OCI-LY3 (cell line): ENCODE data around the gene ASXL3.

Experiments
- H2AFZ ChIP-seq: fragments of 200-600, 300-600 bp; shearing (Covaris generic); 2 replicates; pipeline ENCODE4 v1.6.0; 2014; ENCODE audit warnings: antibody characterized with exemption, low read depth, low read length
- H3K27ac ChIP-seq: fragments of 200-600, 300-600 bp; sonication (generic); 2 replicates; pipeline ENCODE4 v1.5.1; 2014; ENCODE audit warnings: mild to moderate bottlenecking, low read length, moderate library complexity, mixed read lengths
- H3K27me3 ChIP-seq: fragments of 200-600, 300-600 bp; sonication (generic); 2 replicates; pipeline ENCODE4 v1.6.1; 2014; ENCODE audit warnings: low read depth, low read length, mixed read lengths
- H3K36me3 ChIP-seq: fragments of 200-600, 300-600 bp; sonication (generic); replicated peaks from 2 replicates; pipeline ENCODE3; 2014; ENCODE audit warnings: low read depth, low read length, mixed read lengths
- H3K4me1 ChIP-seq: fragments of 300-600, 200-600 bp; sonication (generic); 2 replicates; pipeline ENCODE4 v1.6.1; 2014; ENCODE audit warnings: low read length, mixed read lengths
- H3K4me2 ChIP-seq: fragments of 200-600, 300-600 bp; sonication (generic); 2 replicates; pipeline ENCODE4 v1.6.1; 2014; ENCODE audit warnings: low read length, mixed read lengths
- H3K4me3 ChIP-seq: fragments of 300-600, 200-600 bp; sonication (generic); 2 replicates; pipeline ENCODE4 v1.5.1; 2014; ENCODE audit warnings: antibody characterized with exemption, mild to moderate bottlenecking, low read length, moderate library complexity
- H3K79me2 ChIP-seq: fragments of 300-600, 200-600 bp; shearing (Covaris generic); 2 replicates; pipeline ENCODE4 v1.6.1; 2014; ENCODE audit warnings: mild to moderate bottlenecking, low read length, mixed read lengths
- H3K9ac ChIP-seq: fragments of 300-600, 200-600 bp; shearing (Covaris generic); 2 replicates; pipeline ENCODE4 v1.6.0; 2014; ENCODE audit warnings: mild to moderate bottlenecking, low read length, moderate library complexity
- H3K9me3 ChIP-seq: fragments of 200-600, 300-600 bp; shearing (Covaris generic); 2 replicates; pipeline ENCODE4 v1.6.1; 2014; ENCODE audit warnings: low read length, mixed read lengths; ENCODE audit not compliant: insufficient read depth
- H4K20me1 ChIP-seq: fragments of 200-600, 300-600 bp; sonication (generic); 2 replicates; pipeline ENCODE4 v1.6.1; 2016; ENCODE audit warnings: low read length, mixed read lengths; ENCODE audit not compliant: insufficient read depth
- EZH2phosphoT487 ChIP-seq: fragments of 200-600 bp; shearing (Covaris generic); IDR thresholded peaks from 2 replicates; pipeline ENCODE4 v1.6.1; 2018; ENCODE audit warnings: antibody characterized with exemption, mixed run types, low read depth
- TF ChIP-seq, protein P1 (sequence below): fragments of 200-600, 300-600 bp; sonication (generic); IDR thresholded peaks from 2 replicates; pipeline ENCODE4 v1.5.1; 2014; ENCODE audit warnings: antibody characterized with exemption, low read length, low read depth

The ASXL3 gene

GRCh38 chr18:33755391-33755790, 177.4 kb downstream of the ASXL3 start:
- peaks cover 5% of the 10 kb centered on the region for H3K4me1 ChIP-seq
- TF ChIP-seq, protein P1, sequence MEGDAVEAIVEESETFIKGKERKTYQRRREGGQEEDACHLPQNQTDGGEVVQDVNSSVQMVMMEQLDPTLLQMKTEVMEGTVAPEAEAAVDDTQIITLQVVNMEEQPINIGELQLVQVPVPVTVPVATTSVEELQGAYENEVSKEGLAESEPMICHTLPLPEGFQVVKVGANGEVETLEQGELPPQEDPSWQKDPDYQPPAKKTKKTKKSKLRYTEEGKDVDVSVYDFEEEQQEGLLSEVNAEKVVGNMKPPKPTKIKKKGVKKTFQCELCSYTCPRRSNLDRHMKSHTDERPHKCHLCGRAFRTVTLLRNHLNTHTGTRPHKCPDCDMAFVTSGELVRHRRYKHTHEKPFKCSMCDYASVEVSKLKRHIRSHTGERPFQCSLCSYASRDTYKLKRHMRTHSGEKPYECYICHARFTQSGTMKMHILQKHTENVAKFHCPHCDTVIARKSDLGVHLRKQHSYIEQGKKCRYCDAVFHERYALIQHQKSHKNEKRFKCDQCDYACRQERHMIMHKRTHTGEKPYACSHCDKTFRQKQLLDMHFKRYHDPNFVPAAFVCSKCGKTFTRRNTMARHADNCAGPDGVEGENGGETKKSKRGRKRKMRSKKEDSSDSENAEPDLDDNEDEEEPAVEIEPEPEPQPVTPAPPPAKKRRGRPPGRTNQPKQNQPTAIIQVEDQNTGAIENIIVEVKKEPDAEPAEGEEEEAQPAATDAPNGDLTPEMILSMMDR, result no peak
- TF ChIP-seq EZH2phosphoT487, result no peak
- no peak overlapping the region for H2AFZ ChIP-seq
- no peaks in the 10 kb centered on the region for H3K27me3 ChIP-seq
- H3K9me3 ChIP-seq, result no peaks in the 10 kb centered on the region
- H3K4me3 ChIP-seq, result no peak overlapping the region
- H3K79me2 ChIP-seq, result no peaks in the 10 kb centered on the region
- H4K20me1 ChIP-seq, result no peaks in the 10 kb centered on the region
- no peak overlapping the region for H3K4me2 ChIP-seq
- no peaks in the 10 kb centered on the region for H3K36me3 ChIP-seq
- no peak overlapping the region for H3K27ac ChIP-seq
- H3K9ac ChIP-seq, result no peak overlapping the region

- Histone ChIP-seq H3K27ac (no peak overlapping the region), H4K20me1 (no peaks in the 10 kb centered on the region), H3K4me3 (no peak overlapping the region), H3K79me2 (no peaks in the 10 kb centered on the region), H3K9me3 (no peaks in the 10 kb centered on the region), H3K4me2 (no peak overlapping the region), H2AFZ (no peak overlapping the region), H3K4me1 (peaks cover 4% of the 10 kb centered on the region), H3K36me3 (no peaks in the 10 kb centered on the region), H3K27me3 (no peaks in the 10 kb centered on the region), H3K9ac (no peak overlapping the region)
- TF ChIP-seq, protein P1, result no peak
- TF ChIP-seq EZH2phosphoT487, result no peak
Observed at GRCh38 chr18:33755931-33756560, 178.0 kb downstream of the ASXL3 start.

DNA sequence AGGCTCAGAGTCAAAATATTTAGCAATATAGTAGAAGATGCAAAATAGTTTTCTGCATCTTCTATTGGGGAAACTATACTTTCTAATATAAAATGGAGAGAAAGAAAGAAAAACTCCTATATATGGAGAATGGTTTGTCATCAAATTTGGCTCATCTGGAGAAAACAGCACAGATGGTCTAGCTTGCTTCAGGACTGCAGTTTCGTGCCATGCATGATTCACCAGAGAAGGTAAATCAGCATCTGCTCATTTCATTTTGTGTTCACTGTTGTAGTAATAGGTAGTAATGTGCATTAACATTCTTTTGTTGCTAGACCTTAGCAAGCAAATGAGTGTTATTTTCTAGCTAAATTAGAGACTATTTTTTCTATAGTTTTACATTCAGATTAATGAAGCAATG, 179.0 kb downstream of the ASXL3 start:
- H3K4me3 ChIP-seq, result no peak overlapping the region
- no peaks in the 10 kb centered on the region for H3K27me3 ChIP-seq
- no peak overlapping the region for H3K27ac ChIP-seq
- no peaks in the 10 kb centered on the region for H4K20me1 ChIP-seq
- no peaks in the 10 kb centered on the region for H3K4me1 ChIP-seq
- H3K9me3 ChIP-seq, result no peaks in the 10 kb centered on the region
- no peaks in the 10 kb centered on the region for H3K79me2 ChIP-seq
- TF ChIP-seq, protein P1, result no peak
- TF ChIP-seq EZH2phosphoT487, result no peak
- no peak overlapping the region for H3K4me2 ChIP-seq
- H2AFZ ChIP-seq, result no peak overlapping the region
- no peak overlapping the region for H3K9ac ChIP-seq
- no peaks in the 10 kb centered on the region for H3K36me3 ChIP-seq

- no peak overlapping the region for H2AFZ ChIP-seq
- TF ChIP-seq EZH2phosphoT487, result no peak
- TF ChIP-seq, protein P1, result peak; percentile 58
- H3K4me3 ChIP-seq, result no peak overlapping the region
- H4K20me1 ChIP-seq, result no peaks in the 10 kb centered on the region
- no peaks in the 10 kb centered on the region for H3K9me3 ChIP-seq
- H3K9ac ChIP-seq, result no peak overlapping the region
- H3K4me2 ChIP-seq, result no peak overlapping the region
- H3K36me3 ChIP-seq, result no peaks in the 10 kb centered on the region
- H3K4me1 ChIP-seq, result no peaks in the 10 kb centered on the region
- H3K27ac ChIP-seq, result no peak overlapping the region
- H3K27me3 ChIP-seq, result no peaks in the 10 kb centered on the region
- no peaks in the 10 kb centered on the region for H3K79me2 ChIP-seq
Observed at GRCh38 chr18:33761363-33761762, 183.3 kb downstream of the ASXL3 start.
